ENCODE measurements around the gene PLA2G2C.

The PLA2G2C gene

DNA sequence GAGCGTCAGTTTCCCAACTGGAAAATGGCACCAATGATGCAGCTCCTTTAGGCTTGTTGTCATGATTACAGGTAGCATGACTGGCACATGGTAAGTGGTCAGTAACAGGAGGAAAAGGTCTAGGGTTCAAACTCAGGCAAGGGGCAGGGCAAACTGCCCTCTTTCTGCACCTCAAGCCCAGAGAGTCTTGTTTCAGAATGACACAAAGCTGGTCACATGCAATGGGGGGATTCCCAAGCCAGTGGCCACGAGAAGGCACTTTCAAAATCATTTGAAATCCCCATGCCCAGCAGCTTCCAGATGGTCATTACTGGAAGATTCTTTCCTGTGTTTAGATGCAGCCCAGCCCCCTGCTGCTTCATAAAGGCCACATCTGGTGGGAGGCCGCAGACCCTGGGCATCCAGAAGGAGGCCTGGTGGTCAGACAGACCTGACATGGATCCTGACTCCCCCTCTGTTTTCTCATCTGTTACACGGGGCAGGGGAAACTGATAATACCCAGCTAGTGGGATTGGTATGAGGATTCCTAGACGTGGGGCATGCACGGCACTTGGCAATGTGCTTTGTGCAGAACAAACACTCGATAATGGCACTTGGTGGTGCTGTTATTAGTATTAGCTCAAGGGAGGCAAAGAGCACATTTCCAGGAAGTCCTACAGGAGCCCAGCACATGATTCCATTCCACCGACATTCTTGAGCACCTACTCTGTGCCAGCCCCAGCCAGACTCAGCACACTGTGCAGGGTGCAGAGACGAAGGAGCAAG is 60.1 kb downstream of the PLA2G2C start:
- DNase-seq = no peak

DNA sequence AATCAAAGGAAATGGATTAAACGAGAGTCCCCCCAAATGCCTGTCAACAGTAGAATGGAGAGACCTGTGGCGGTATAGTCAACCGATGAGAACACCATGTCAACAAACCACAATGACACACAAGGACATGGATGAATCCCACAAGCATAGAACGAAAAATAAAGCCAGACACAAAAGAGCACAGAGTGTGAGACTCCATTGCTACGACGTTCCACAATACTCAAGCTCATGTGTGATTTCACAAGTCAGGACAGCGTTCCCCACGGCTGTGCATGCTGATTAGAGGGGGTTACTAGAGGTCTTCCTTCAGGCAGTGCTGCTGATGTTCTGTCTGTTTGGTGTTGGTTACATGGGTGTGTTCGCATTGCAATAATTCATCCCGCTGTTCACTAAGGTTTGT is 61.2 kb downstream of the PLA2G2C start:
- DNase-seq = no peak

DNA sequence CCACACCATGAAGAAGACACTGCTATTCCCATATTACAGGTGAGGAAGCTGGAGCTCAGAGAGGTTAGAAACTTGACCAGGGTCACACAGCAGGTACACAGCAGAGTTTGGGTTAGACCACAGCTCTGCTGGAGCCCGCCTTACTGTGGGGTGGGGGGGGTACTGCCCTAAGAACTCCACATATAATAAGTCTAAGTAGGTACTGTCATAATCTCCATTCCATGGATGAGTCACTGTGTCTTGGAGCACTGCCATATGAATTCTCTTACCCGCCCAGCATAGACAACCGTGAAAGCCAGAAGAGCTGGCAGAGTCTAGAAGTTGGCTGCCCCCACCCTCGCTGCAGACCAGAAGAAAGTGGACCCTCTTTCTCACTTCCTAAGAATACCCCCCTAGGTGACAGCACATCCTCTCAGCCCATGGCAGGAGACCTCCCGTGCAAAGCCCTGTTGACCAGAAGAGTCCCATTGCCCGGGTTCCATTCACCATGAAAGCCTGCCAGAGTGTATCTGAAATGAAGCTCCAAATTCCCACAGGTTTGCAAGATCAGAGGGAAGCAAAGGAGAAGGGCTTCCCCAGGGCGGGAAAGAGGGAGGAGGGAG is 61.8 kb downstream of the PLA2G2C start:
- DNase-seq = peak; percentile 81

DNA sequence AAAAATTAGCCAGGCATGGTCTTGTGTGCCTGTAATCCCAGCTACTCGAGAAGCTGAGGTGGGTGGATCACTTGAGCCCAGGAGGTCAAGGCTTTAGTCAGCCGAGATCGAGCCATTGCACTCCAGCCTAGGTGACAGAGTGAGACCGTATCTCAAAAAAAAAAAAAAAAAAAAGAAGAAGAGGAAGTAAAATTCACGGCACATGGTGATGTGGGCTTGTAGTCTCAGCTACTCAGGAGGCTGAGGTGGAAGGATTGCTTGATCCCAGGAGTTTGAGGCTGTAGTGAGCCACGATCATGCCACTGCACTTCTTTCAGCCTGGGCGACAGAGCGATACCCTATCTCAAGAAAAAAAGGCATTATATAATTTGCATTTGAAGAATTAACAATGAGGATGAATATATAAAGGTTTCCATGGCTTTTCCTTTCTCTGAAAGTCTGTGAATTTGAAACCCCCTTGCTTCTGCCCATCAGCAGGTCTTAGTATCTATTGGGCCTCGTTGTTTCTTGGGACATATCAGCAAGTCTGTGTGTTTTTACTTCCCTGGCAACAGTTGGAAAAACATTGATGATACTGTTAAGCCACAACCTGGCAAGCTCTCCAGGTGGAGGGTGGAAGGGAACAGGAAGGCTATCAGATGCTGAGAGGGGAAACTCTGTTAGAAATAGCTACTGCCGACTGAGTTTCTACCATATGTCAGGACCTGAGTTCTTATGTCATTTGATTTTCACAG is 62.4 kb downstream of the PLA2G2C start:
- DNase-seq = peak; percentile 5

DNA sequence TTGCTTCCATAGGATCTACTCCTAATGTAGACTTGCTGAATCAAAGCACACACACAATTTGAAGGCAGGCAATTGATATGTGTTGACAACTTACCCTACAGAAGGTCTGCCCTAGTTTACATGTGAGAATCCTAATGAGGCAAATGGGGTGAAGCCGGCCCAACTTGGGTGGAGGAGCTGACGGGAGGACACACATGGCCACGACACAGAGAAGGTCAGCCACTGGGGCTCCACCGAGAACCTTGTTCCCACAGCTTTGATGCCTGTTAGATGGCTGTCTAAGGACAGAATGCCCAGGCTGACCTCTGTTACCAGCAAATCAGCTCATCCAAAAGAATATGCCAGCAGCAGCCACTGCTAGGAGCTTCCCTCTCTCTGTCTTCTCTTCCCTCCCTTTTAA is 65.5 kb downstream of the PLA2G2C start:
- DNase-seq = no peak

DNA sequence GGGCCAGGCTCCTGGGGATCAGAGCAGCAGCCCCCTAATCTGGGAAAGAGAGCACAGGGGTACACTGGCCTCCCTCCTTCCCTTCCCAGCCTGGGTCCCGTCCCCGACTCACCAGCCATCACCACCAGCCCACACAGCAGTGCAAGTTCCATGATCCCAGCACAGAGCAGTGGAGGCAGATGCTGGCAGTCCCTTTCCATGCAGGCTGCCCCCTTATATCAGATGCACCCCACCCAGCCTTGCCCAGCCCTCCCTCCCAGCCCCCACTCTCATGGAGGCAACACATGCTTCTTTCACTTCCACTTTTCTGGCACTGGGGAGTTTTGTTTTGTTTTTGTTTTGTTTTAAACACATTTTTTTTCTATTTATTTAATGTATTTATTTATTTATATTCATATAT is 67.0 kb downstream of the PLA2G2C start, which contains the start of gene PLA2G2D:
Gene PLA2G2D, minus strand, starts transcription at position 190 of the 400 bp plus-strand sequence. Its CDS starts 38 bp downstream, at position 152.
- DNase-seq = no peak

DNA sequence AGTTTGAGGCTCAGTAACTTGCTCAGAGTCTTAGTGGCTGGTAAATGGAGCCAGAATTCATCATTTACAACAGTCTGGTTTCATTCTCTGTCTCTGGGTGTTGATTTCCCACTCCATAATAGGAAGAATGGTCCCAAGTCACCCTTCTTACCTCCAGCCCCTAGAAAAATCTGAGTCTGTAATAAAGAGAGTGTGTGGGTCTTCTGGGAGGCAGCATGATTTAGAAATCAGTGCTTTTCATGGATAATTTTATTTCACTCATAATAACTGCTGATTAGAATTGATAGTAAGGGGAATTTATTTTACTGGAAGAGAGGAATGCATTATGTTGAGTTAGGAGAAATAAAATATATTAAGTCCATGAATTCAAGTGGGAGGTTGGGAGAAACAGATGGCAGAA is 69.1 kb downstream of the PLA2G2C start:
- no peak for DNase-seq

DNA sequence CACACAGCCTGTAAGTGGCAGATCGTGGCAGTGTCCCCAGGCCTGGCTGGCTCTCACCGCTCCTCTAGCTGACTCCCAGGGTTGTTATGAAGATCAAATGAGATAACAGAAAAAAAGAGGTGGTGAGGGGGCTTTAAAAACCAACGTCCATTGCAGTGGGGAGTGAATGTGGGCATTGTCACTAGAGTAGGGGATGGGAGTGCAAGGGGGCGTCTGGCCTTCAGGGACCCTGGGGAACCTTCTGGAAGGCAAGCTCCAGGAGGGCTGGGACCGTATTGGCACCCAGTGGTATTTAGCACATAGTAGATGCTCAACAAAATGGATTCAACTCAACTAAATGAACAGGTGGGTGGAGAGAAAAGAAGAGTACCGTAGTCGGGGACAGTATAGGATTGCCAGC is 70.4 kb downstream of the PLA2G2C start:
- no peak for DNase-seq

DNA sequence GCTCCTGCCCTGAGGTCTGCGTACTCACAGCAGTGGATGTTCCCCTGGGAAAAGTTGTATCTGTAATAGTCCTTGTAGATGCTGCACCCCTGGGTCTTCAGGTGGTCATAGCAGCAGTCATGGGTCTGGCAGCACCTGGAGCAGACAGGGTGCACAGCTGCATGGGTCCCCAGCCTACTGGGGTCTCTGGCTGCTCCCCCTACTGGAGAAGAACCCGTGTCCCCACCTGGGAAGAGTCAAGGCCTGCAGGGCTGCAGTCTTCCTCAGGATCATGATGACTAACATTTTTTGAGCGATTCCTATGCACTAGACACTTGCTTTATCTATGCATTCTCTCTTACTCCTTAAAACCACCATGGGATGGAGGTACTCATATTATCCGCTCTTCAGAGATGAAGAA is 70.8 kb downstream of the PLA2G2C start:
- DNase-seq = no peak

DNA sequence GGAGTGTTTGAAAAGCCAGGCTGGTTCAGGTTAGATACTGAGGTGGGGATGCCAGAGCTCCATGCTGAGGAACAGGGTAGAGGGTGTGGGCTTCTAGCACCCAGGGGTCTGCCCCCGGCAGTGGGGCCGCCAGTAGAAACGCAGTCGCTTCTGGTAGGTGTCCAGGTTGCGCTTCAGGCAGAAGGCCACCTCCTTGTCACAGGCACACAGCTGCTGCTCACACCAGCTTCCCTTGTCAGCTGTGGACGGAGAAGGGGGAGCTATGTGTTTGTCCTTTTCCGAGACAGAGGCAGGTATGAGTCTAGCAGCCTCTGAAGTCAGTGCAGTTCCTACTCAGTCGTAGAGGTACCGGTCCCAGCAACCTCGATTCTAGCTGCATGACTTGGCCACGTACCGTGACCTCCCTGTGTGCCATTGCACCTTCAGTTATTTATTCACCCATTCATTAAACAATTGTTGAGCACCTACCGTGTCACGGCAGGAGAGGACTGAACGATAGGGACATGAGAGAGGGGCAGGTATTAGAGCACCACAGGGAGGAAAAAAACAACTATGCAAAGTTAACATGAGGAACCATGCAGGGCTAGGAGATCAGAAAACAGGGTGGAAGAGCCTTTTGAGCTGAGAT is 72.2 kb downstream of the PLA2G2C start:
- no peak for DNase-seq
